Upper lobe of right lung (tissue), 1 donor: ENCODE measurements around the gene MRM3. TPM values are rescaled to one million over a fixed set of nuclear protein-coding genes. Genes with fewer than 3 reads are reported as not detected.
"Not testable (repeated sequence)": the region's sequence is repeated elsewhere in the genome, so short reads cannot be mapped to it uniquely, and the experiment has no call there.

Experiments used
- ATAC-seq: fragments of 200-7000 bp; cut with Tn5 transposase; one replicate; pipeline ENCODE4 v1.9.1; 2020; ENCODE audit warnings: mild to moderate bottlenecking, moderate library complexity
- DNase-seq: peaks from one replicate; pipeline ENCODE4 v3.0.0-alpha.2; 2020
- H3K27ac ChIP-seq: fragments of 200-600 bp; one replicate; pipeline ENCODE4 v1.8.0; 2022
- H3K27me3 ChIP-seq: fragments of 200-600 bp; one replicate; pipeline ENCODE4 v1.8.0; 2022; ENCODE audit warnings: mild to moderate bottlenecking
- H3K36me3 ChIP-seq: fragments of 200-600 bp; one replicate; pipeline ENCODE4 v1.8.0; 2022
- H3K4me1 ChIP-seq: fragments of 200-600 bp; one replicate; pipeline ENCODE4 v1.8.0; 2022
- H3K4me3 ChIP-seq: fragments of 200-600 bp; one replicate; pipeline ENCODE4 v1.8.0; 2022; ENCODE audit warnings: mild to moderate bottlenecking
- H3K9me3 ChIP-seq: fragments of 200-600 bp; one replicate; pipeline ENCODE4 v1.8.0; 2022
- intact Hi-C: fragments of 100-400 bp; cut with DNase I; formaldehyde crosslinking; loops from one replicate; pipeline ENCODE4 v1.11.0; 2022
- total RNA-seq: library from RNA; stranded (reverse); fragmentation: NEBNext Ultra II Directional; extraction: Animal tissue kit (Norgen Biotek cat#: 25700); gene quantifications from one replicate; pipeline ENCODE4 v1.2.1, GENCODE V29; 2021
- TF ChIP-seq, protein P1 (sequence below): fragments of 200-600 bp; IDR thresholded peaks from one replicate; pipeline ENCODE4 v1.8.0; 2022; ENCODE audit warnings: antibody characterized with exemption
- donor health status: DM: no; HTN: yes; CAD: no; lungs with severe emphysema.

MRM3 gene
- total RNA-seq, 1 donor from 2014 or later = 12.1 TPM

- Histone ChIP-seq H3K4me3 (no peak overlapping the region), H3K36me3 (no peaks in the 10 kb centered on the region), H3K27me3 (no peaks in the 10 kb centered on the region), H3K27ac (no peak overlapping the region), H3K9me3 (no peaks in the 10 kb centered on the region), H3K4me1 (no peaks in the 10 kb centered on the region)
- DNase-seq = no peak
- intact Hi-C loops = no loop called here
- TF ChIP-seq, protein P1, sequence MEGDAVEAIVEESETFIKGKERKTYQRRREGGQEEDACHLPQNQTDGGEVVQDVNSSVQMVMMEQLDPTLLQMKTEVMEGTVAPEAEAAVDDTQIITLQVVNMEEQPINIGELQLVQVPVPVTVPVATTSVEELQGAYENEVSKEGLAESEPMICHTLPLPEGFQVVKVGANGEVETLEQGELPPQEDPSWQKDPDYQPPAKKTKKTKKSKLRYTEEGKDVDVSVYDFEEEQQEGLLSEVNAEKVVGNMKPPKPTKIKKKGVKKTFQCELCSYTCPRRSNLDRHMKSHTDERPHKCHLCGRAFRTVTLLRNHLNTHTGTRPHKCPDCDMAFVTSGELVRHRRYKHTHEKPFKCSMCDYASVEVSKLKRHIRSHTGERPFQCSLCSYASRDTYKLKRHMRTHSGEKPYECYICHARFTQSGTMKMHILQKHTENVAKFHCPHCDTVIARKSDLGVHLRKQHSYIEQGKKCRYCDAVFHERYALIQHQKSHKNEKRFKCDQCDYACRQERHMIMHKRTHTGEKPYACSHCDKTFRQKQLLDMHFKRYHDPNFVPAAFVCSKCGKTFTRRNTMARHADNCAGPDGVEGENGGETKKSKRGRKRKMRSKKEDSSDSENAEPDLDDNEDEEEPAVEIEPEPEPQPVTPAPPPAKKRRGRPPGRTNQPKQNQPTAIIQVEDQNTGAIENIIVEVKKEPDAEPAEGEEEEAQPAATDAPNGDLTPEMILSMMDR = no peak
- ATAC-seq = no peak
Observed at GRCh38 chr17:828761-829160, 46.6 kb downstream of the MRM3 start.

GRCh38 chr17:829614-830013 is 47.5 kb downstream of the MRM3 start:
- DNase-seq, H3K27me3 ChIP-seq, H3K4me3 ChIP-seq, H3K4me1 ChIP-seq, ATAC-seq, intact Hi-C loops, H3K36me3 ChIP-seq, H3K27ac ChIP-seq, H3K9me3 ChIP-seq: not testable (repeated sequence)

- Histone ChIP-seq H3K4me3 (no peak overlapping the region), H3K4me1 (no peaks in the 10 kb centered on the region), H3K27me3 (no peaks in the 10 kb centered on the region), H3K36me3 (no peaks in the 10 kb centered on the region), H3K27ac (no peak overlapping the region), H3K9me3 (no peaks in the 10 kb centered on the region)
- DNase-seq = no peak
- ATAC-seq = no peak
- intact Hi-C loops = no loop called here
- TF ChIP-seq, protein P1 = no peak
Observed at GRCh38 chr17:830381-830780, 48.2 kb downstream of the MRM3 start.

DNA sequence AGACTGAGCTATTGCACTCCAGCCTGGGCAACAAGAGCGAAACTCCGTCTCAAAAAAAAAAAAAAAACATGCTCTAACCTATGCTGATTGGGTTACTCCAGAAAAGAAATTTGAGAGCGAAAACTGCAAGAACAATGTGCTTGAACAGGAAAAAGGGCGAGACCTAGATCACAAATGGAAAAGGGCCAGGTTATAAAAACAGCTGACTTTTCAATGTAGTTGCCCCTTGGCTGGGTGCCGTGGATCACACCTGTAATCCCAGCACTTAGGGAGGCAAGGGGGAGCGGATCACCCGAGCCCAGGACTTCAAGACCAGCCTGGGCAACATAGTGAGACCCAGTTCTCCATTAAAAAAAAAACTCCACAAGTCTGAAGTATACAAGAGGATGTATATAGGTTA is 48.8 kb downstream of the MRM3 start:
- H3K4me3 ChIP-seq = no peak overlapping the region
- H3K36me3 ChIP-seq = no peaks in the 10 kb centered on the region
- H3K9me3 ChIP-seq = no peaks in the 10 kb centered on the region
- ATAC-seq = no peak
- intact Hi-C loops = no loop called here
- no peak overlapping the region for H3K27ac ChIP-seq
- TF ChIP-seq, protein P1 = no peak
- H3K4me1 ChIP-seq = no peaks in the 10 kb centered on the region
- no peak for DNase-seq
- H3K27me3 ChIP-seq = no peaks in the 10 kb centered on the region

DNA sequence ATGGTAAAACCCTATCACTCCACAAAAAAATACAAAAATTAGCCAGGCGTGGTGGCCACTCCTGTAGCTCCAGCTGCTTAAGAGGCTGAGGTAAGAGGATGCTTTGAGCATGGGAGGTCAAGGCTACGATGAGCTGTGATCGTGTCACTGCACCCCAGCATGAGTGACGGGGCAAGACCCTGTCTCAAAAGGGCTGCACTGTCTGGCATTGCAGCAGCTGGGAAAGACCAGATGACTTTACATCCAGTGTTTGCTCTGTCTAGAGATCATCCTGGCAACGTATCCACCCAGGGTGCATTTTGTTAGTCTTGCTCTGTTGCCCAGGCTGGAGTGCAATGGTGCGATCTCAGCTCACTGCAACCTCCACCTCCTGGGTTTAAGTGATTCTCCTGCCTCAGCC is 52.0 kb downstream of the MRM3 start:
- no peaks in the 10 kb centered on the region for H3K36me3 ChIP-seq
- DNase-seq = no peak
- intact Hi-C loops = no loop called here
- no peak overlapping the region for H3K27ac ChIP-seq
- H3K4me3 ChIP-seq = no peak overlapping the region
- H3K4me1 ChIP-seq = no peaks in the 10 kb centered on the region
- ATAC-seq = no peak
- H3K27me3 ChIP-seq = no peaks in the 10 kb centered on the region
- TF ChIP-seq, protein P1 = no peak
- no peaks in the 10 kb centered on the region for H3K9me3 ChIP-seq

DNA sequence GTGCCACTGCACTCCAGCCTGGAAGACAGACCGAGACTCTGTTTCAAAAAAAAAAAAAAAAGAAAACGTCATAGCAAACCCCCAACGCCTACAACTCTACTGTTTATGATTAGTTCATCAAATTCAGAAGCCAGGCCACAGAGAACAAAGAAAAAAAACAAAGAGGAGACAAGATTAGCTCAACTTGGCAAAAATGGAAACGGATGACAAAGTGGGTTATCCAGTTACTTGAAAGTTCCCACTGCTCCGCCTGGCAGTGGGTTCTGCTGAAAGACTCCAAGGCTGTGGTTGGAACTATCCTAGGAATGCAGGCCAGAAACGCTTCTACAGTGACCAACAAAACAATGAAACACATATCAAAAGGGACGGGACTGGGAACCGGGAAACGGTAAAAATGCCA is 53.1 kb downstream of the MRM3 start:
- no peaks in the 10 kb centered on the region for H3K4me1 ChIP-seq
- H3K4me3 ChIP-seq = no peak overlapping the region
- no peaks in the 10 kb centered on the region for H3K9me3 ChIP-seq
- DNase-seq (no peak), ATAC-seq (peak; percentile 42)
- no peaks in the 10 kb centered on the region for H3K36me3 ChIP-seq
- H3K27ac ChIP-seq = no peak overlapping the region
- intact Hi-C loops = no loop called here
- no peaks in the 10 kb centered on the region for H3K27me3 ChIP-seq
- TF ChIP-seq, protein P1 = no peak

DNA sequence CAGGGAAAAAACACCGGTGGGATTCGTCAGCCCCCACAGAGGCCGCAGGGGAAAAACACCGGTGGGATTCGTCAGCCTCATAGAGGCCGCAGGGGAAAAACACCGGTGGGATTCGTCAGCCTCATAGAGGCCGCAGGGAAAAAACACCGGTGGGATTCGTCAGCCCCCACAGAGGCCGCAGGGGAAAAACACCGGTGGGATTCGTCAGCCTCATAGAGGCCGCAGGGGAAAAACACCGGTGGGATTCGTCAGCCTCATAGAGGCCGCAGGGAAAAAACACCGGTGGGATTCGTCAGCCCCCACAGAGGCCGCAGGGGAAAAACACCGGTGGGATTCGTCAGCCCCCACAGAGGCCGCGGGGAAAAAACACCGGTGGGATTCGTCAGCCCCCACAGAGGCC is 53.6 kb downstream of the MRM3 start:
- H3K27me3 ChIP-seq, intact Hi-C loops, H3K27ac ChIP-seq, ATAC-seq, H3K4me1 ChIP-seq, H3K36me3 ChIP-seq, H3K9me3 ChIP-seq, H3K4me3 ChIP-seq, DNase-seq: not testable (repeated sequence)
